Kasumi-1 (cell line): ENCODE measurements around the gene MYO1A.
"Not testable (repeated sequence)": the region's sequence is repeated elsewhere in the genome, so short reads cannot be mapped to it uniquely, and the experiment has no call there.

Source experiments
- DNase-seq, 2 experiments: peaks; one replicate each; lab custom pipeline; 2025; lab: John Stamatoyannopoulos, UW

The MYO1A gene

DNA sequence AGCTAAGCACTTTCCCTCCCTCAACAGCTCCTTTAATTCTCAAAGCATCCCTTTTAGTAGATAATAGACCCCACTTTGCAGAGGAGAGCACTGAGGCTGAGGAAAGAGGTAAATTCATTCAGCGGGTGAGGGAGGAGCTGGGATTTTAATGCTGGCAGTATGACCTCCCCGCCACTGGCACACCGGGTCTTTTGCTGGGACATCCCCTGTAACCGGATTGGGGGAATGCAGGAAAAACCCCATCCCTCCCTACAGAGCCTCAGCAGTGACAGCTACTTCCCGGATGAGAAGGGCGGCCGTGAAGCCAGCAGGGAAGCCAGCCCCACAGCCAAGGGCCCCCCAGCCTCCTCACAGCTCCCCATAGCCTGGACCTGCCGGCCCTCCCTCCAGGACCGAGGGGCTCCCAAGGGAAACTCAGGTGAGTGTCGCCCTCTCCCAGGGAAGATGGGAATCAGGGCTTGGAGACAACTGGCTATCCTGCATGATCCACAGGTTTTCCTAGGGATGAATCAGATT, 55.6 kb downstream of the MYO1A start:
- no peak for DNase-seq

DNA sequence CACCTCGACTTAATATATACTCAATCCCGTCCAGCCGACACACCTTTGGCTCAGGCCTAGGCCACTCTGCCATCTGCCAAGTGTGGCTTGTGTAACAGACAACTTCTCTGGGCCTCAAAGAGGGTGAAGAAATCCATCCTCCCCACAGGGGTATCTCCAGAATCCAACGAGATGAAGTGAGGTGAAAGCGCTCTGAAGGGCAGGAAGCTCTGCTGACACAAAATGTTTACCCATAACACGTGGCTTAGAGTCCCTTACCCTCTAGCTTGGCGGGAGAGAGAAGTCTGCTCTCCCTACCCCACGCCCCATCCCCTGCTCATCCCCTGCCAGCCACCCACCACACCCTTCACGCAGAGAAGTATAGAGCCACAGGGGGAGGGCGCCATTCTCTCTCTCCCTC, 56.6 kb downstream of the MYO1A start:
- peak in 1 of 2 experiments; percentile 13 for DNase-seq

DNA sequence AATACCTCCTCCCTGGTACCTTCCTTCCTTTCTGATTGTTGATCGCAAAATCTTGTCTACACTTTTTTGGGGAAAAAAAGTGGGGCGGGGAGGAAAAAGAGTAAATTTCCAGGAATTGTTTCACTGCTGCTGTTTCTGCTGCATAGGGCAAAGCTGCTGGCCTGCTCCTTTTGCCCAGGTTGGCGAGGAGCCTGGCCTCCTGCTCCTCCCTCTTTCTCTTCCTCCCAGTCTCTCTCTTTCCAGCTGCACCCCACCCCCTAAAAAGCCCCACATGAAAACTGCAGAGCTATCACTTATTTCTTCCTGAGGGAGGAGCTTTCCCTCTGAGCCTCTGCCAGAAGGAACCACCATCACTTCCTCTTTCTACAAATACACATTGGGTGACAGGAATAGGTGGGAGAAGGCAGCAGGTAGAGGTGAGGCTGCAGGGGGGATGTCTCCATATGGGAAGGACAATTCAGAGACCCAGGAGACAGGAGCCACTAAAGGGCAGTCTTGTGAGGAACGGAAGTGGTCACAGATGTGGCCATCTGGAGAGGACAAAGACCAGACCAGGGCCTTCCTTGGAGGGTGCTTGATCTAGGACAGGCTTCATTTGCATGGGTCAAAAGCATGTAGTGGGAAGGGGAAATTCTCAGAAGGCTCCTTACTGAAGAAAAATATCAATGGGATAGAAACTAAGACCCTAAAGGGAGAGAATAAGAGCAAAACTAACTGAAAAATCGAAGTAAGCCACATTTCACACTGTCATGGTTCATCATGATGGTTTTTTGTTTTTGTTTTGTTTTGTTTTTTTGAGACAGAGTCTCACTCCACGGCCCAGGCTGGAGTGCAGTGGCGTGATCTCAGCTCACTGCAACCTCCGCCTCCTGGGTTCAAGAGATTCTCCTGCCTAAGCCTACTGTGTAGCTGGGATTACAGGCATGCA, 58.3 kb downstream of the MYO1A start:
- DNase-seq: peak; percentile 88 to 92

DNA sequence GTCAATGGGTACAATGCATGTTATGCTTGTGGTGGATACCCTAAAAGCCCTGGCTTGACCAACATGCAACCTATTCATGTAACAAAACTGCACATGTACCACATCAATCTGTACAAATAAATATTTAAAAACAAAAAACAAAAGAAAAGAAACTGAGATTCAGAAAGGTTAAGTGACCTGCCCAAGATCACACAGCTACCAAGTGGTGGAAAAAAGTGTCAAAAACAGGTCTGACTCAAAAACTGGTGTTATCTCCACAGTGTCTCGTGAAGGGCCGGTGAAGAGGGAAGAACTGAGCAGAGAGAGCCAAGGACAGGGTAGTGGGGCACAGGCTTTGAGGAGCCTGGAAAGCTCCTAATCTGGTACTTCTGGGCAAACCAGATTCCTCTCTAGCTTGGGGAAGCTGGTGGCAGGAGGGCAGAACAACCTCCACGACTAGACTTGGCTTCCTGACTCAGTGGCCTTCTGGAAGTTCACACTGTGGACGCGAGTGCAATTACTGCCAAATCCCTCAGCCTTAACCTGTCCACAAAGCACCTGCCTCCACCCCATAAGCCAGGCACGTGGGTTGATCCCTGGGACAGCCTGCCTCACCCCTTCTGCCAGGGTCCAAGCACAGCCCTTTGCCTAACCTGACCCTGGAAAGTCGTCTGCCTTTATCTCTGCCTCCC, 59.1 kb downstream of the MYO1A start:
- peak in 1 of 2 experiments; percentile 37 for DNase-seq

DNA sequence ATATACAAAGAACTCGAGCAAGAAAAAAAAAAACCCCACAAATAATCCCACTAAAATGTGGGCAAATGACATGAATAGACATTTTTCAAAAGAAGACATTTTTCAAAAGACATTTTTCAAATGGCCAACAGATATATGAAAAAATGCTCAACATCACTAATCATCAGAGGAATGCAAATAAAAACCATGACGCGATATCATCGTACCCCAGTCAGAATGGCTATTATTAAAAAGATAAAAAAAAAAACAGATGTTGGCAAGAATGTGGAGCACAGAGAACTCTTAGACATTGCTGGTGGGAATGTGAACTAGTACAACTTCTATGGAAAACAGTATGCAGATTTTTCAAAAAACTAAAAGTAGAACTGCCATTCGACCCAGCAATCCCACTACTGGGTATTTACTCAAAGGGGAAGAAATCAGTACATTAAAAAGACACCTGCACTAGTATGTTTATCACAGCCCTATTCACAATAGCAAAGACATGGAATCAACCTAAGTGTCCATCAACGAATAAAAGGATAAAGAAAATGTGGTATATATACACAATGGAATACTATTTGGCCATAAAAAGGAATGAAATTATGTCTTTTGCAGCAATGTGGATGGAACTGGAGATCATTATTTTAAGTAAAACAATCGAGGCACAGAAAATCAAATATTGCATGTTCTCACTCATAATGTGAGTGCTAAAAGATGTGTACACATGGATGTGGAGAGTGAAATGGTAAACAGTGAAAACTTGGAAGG, 59.9 kb downstream of the MYO1A start:
- no peak for DNase-seq

DNA sequence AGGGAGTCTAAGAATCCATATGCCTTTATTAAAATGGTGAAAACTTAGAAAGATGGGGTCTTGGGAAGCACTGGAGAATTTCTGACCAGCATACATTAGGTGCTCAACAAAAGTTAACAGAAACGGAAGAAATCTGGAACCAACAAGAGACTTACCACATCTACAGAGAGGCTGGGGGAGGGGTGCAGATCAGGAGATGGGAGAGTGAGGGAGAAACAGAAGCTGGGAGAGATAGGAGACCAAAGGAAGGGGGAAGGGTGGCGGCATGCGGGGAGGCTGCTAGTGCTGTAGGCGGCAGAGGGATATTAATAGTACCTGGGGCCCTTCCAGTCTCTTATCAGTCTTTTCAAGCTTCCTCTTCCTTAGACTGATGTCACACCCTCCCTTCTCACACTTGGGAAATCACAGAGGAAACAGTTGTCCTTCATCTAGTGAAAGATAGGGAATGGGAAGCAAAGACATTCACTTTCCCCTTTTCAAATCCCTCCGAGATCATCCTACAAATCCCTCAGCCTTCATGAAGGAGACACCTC, 61.7 kb downstream of the MYO1A start:
- peak; percentile 96 for DNase-seq

DNA sequence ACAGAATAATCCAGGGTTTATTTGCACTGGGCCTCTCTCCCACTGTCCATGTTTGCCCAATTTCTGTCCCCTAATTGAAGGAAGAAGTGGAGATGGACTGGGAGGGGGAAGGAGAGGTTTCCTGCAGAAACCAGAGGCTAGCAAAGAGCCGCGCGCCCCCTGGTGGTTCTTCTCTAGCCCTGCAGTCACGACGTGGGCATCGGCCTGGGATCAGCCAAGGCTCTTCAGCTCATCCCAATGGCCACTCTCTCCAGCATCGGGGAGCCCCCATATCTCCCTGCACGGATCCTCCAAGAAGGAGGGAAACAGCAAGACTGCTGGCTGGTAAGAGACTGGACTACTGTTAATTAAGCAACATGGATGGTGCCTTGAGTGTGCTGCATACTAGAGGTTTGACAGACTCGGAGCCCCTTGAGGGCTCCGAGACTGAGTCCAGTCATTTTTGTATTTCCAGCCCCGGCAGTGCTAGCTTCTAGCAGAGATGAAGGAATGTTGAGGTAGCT, 62.3 kb downstream of the MYO1A start:
- DNase-seq: peak; percentile 82 to 89

DNA sequence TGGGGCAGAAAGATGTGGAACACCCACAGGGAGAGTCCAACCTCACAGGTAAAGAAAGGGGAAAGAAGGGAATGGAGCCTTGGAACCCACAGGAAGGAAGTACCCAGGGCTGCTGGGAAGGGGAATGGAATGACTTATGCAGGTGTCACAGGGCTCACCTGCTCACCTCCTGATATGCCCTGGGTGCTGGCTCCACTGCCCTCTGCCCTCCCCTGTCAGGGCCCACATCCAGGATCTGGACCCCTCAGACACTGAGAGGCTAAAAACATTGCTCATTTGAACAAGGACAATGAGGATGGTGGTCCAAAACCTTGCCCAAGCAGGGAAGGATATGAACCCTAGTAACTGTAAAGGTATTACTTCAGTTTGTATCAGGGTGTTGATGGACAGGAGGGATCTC, 62.9 kb downstream of the MYO1A start:
- DNase-seq: no peak

DNA sequence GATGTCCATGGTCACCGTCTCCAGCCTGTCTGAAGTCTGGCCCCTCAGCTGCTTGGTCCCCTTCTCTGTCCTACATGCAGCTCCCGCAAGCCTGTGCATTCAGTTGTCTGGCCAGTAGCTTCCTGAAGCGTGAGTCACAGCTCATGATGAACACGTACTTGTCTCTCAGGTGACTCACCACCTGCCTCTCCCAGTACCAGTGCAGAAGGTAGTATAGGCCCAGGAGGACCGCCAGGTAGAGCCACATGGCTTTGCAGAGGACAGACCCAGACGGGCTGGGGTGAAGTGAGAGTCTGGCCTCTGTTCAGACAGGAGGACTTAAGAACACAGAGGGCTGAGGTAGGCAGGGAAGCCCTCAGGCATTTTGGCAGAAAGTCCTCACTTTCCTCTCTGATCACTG, 64.2 kb downstream of the MYO1A start:
- DNase-seq: not testable (repeated sequence)

DNA sequence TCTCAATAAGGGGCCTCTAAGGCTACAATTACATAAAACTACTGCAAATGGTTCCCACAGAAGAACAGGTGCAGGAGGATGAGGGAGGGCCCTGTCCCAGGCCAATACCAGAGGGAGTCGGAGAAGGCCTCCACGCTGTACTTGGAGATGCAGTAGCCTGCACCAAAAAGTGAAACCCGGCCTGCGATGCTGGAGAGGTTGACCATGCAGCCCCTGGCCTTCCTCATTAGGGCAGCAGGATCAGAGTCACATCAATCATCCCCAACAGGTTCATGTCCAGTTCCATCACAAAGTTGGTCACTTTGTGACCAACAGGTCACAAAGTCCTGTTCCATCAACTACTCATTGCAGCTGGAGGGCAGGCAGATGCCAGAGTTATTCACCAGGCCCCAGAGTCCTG, 66.5 kb downstream of the MYO1A start:
- no peak for DNase-seq

DNA sequence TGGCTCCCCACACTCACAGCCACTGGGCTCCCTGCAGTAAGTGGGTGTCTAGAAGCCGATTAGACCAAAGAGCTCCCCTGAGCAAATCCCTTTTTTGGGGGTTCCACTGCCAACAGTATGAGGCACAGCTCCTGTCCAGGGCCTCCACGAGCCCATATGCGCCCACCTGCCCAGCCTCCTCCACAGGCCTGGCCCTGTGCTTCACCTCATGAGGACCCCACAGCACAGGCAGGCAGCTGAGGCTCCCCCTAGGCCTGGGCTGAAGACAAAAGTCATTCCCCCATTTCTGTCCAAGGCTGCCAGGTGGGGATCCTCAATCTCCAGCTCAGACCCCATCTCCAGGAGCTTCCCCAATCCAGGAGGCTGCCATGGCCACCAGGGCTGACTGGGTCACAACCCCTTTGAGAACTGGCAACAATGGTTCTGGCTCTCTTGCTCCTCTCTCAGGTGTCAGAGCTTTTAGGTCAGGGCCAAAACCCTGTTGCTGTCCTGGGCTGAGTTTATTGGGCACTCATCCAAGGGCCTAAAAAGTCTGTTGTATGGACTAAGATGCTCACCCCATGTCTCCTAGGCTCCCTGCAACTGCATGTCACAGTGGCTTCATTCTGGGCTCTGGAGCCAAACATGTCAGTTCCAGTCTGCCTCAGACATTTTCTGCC, 67.2 kb downstream of the MYO1A start:
- DNase-seq: not testable (repeated sequence)

DNA sequence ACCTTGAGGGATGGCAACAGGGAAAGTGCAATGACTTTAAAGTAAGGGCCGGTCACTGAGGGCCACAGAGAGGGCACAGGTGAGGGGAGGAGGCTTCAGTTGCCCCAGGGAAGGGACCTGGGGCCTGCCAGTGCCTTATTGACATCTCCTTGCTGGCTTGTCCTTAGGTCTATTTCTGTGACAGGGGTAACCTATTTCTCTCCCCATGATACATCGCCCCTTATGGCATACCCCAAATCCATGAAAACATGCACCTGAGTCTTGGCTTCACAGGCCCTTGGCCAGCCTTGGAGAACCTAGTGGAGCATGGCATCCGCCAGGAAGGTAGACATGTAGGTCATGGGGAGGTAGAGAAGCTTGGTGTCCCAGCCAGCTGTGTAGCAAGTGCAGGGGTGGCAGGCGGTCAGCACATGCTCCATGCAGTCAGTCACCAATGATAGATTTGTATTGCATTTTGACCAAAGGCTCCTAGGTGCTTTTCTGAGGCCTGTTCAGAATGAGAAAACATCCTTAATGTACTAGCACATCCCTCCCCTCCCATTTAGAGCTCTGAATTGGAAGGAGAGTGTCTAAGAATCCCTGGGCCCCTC, 68.9 kb downstream of the MYO1A start:
- no peak for DNase-seq

DNA sequence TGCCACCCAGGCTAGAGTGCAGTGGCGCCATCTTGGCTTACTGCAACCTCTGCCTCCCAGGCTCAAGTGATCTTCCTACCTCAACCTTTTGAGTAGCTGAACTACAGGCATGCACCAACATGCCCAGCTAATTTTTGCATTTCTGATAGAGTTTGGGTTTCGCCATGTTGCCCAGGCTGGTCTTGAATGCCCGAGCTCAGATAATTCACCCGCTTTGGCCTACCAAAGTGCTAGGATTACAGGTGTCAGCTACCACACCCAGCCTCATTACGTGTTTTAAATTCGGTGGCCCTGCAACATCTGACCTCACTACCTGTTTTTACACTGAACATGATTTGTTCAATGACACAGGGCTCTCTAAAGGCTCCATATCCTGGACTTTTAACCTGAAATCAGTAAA, 69.7 kb downstream of the MYO1A start:
- DNase-seq: no peak

DNA sequence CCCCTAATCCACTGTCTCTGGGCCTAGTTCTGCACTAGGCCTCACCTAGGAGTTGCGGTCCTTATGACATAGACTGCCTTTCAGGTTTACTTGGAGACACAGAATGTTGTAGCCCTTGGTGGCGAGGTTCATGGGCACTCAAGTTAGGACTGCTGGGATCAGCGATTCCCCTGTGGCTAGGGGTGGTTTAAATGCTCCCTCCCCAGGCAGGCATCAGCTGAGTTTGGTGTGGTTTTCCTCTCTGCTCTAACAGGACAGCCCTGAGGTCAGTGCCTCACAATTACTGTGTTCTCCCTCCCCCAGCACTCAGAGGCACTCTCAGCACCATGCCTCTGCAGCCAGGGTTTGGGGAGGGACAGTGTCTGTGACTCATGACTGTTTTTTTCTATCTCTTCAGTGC, 70.3 kb downstream of the MYO1A start:
- no peak for DNase-seq
